Endothelial cell of umbilical vein (primary cell): Measurements from ENCODE around the gene TGFB1. TPM values are rescaled to one million over a fixed set of nuclear protein-coding genes. Genes with fewer than 3 reads are reported as not detected.

Experiments used
- BruUV-seq: library from RNA; stranded (reverse); fragments of 400-500 nt; replicated peaks from 2 replicates; lab custom pipeline; 2021; lab: Mats Ljungman, UMichigan
- CTCF ChIA-PET: fragments of 300-600, 350-600 bp; sonication (Branson Sonifier 250); formaldehyde crosslinking; loops from one replicate; lab custom pipeline; 2021; ENCODE audit warnings: antibody characterized with exemption, inconsistent platforms; lab: Charles Lee
- POLR2A ChIA-PET: fragments of 300-600, 350-600 bp; sonication (Branson Sonifier 250); formaldehyde crosslinking; loops from one replicate; lab custom pipeline; 2021; ENCODE audit warnings: antibody characterized with exemption, inconsistent platforms; lab: Charles Lee
- DNase-seq: peaks from one replicate; pipeline ENCODE4 v3.0.0-alpha.2; 2011; ENCODE audit warnings: low read depth, low spot score
- FAIRE-seq: peaks from 2 replicates; lab custom pipeline; 2011; peaks lifted over from hg19 to GRCh38; lab: Jason Lieb, UNC
- H2AFZ ChIP-seq: 2 replicates; pipeline ENCODE4 v1.6.0; 2012; ENCODE audit warnings: low read depth, low read length, control low read depth, inconsistent platforms
- H3K27ac ChIP-seq: 2 replicates; pipeline ENCODE4 v1.5.1; 2011; ENCODE audit warnings: low read depth, mild to moderate bottlenecking, control low read depth, low read length, moderate library complexity; ENCODE audit not compliant: insufficient read depth
- H3K27me3 ChIP-seq, 2 experiments: 2 replicates each; pipeline versions ENCODE4 v1.6.0 to v1.6.1; 2011; ENCODE audit warnings: low read length in 2 of 2, mixed read lengths in 1 of 2; ENCODE audit not compliant: control insufficient read depth in 2 of 2, insufficient read depth in 2 of 2
- H3K36me3 ChIP-seq, 2 experiments: 2 replicates in 1 of 2; 3 replicates in 1 of 2; pipeline ENCODE4 v1.5.1; 2011; ENCODE audit warnings: low read length in 2 of 2, mild to moderate bottlenecking in 1 of 2, moderate library complexity in 1 of 2; ENCODE audit not compliant: control insufficient read depth in 2 of 2, insufficient read depth in 2 of 2; ENCODE audit errors: extremely low read depth in 1 of 2
- H3K4me1 ChIP-seq: 3 replicates; pipeline ENCODE4 v1.5.1; 2011; ENCODE audit warnings: mild to moderate bottlenecking, low read length; ENCODE audit not compliant: control insufficient read depth, insufficient read depth; ENCODE audit errors: extremely low read depth
- H3K4me2 ChIP-seq: 2 replicates; pipeline ENCODE4 v1.6.1; 2011; ENCODE audit warnings: low read length, control low read depth, mixed read lengths; ENCODE audit not compliant: insufficient read depth
- H3K4me3 ChIP-seq, 3 experiments: fragments of 200-600 bp in 1 of 3; sonication (generic), shearing (Covaris generic) in 1 of 3; replicated peaks in 1 of 3; 2 replicates each; pipeline ENCODE4 v1.5.1; 2011 to 2016; ENCODE audit warnings: control low read depth in 3 of 3, low read length in 3 of 3, mild to moderate bottlenecking in 2 of 3, inconsistent platforms in 1 of 3, low read depth in 1 of 3, moderate library complexity in 1 of 3; ENCODE audit not compliant: insufficient read depth in 1 of 3
- H3K79me2 ChIP-seq: 2 replicates; pipeline ENCODE4 v1.6.0; 2012; ENCODE audit warnings: low read length, inconsistent platforms; ENCODE audit not compliant: control insufficient read depth, insufficient read depth
- H3K9ac ChIP-seq: replicated peaks from 2 replicates; pipeline ENCODE3; 2011; ENCODE audit warnings: low read length, control low read depth; ENCODE audit not compliant: insufficient read depth; ENCODE audit errors: extremely low read depth
- H3K9me1 ChIP-seq: replicated peaks from 3 replicates; pipeline ENCODE4 v1.6.0; 2011; ENCODE audit warnings: mild to moderate bottlenecking, low read length; ENCODE audit not compliant: control insufficient read depth, insufficient read depth; ENCODE audit errors: extremely low read depth
- H3K9me3 ChIP-seq: replicated peaks from 2 replicates; pipeline ENCODE4 v1.5.1; 2012; ENCODE audit warnings: low read length, inconsistent platforms; ENCODE audit not compliant: control insufficient read depth, insufficient read depth
- H4K20me1 ChIP-seq: replicated peaks from 2 replicates; pipeline ENCODE3; 2011; ENCODE audit warnings: mild to moderate bottlenecking, low read length; ENCODE audit not compliant: control insufficient read depth, insufficient read depth; ENCODE audit errors: extremely low read depth
- CTCF ChIP-seq, 2 donors: IDR thresholded peaks; 1 replicate in 1 of 2; 2 replicates in 1 of 2; pipeline ENCODE4 v1.5.1; 2011; ENCODE audit warnings: low read length in 2 of 2, mild to moderate bottlenecking in 2 of 2, moderate library complexity in 2 of 2, control low read depth in 1 of 2, inconsistent platforms in 1 of 2, low read depth in 1 of 2; ENCODE audit not compliant: insufficient read depth in 1 of 2; ENCODE audit errors: extremely low read depth in 1 of 2
- EZH2 ChIP-seq: IDR thresholded peaks from 2 replicates; pipeline ENCODE4 v1.6.1; 2012; ENCODE audit warnings: borderline replicate concordance, low read depth, mild to moderate bottlenecking, moderate library complexity, low read length, inconsistent platforms; ENCODE audit not compliant: severe bottlenecking
- FOS ChIP-seq: IDR thresholded peaks from 2 replicates; pipeline ENCODE4 v1.6.1; 2011; ENCODE audit warnings: mild to moderate bottlenecking, low read length, moderate library complexity, borderline replicate concordance; ENCODE audit not compliant: insufficient read depth
- GATA2 ChIP-seq: IDR thresholded peaks from 2 replicates; pipeline ENCODE4 v1.7.0; 2011; ENCODE audit warnings: low read depth, mild to moderate bottlenecking, moderate library complexity, mixed read lengths, low read length; ENCODE audit not compliant: insufficient read length, insufficient read depth
- JUN ChIP-seq: IDR thresholded peaks from 2 replicates; pipeline ENCODE4 v1.6.1; 2011; ENCODE audit warnings: borderline replicate concordance, low read depth; ENCODE audit not compliant: insufficient read length, insufficient read depth
- MAX ChIP-seq: IDR thresholded peaks from 2 replicates; pipeline ENCODE4 v1.6.1; 2011; ENCODE audit not compliant: insufficient read depth, insufficient read length
- MYC ChIP-seq: IDR thresholded peaks from one replicate; pipeline ENCODE4 v1.6.1; 2011; ENCODE audit warnings: mild to moderate bottlenecking, low read depth, low read length
- POLR2A ChIP-seq: IDR thresholded peaks from 2 replicates; pipeline ENCODE4 v1.6.1; 2012; ENCODE audit warnings: low read depth, mild to moderate bottlenecking, control low read depth, low read length
- POLR2AphosphoS5 ChIP-seq: IDR thresholded peaks from 2 replicates; pipeline ENCODE4 v1.6.1; 2012; ENCODE audit warnings: low read depth, mild to moderate bottlenecking, control low read depth, low read length, moderate library complexity; ENCODE audit not compliant: insufficient read depth
- dilution Hi-C: fragments of 300-500 bp; cut with MboI; formaldehyde crosslinking; loops from one replicate; pipeline ENCODE4 v1.15.0; 2019; ENCODE audit warnings: low sequenced_read_pairs; ENCODE audit not compliant: extremely low pct_ligation_motif_present
- intact Hi-C: fragments of 100-400 bp; cut with micrococcal nuclease; formaldehyde crosslinking; loops from one replicate; pipeline ENCODE4 v1.10.0; 2022
- polyA plus RNA-seq, 4 experiments: library from polyadenylated mRNA; depleted of rRNA in 3 of 4; stranded (reverse) in 3 of 4; unstranded in 1 of 4; fragments of >200 nt; gene quantifications; 2 replicates each; pipeline versions ENCODE4 v1.2.1 to v1.2.3, GENCODE V29; 2011 to 2012; ENCODE audit warnings: missing spikeins in 1 of 4
- total RNA-seq: library from RNA; stranded (reverse); gene quantifications from 2 replicates; pipeline ENCODE4 v1.2.3, GENCODE V29; 2021

Gene TGFB1
- total and polyA plus RNA-seq, 2 donors (not counting 3 experiments of a cell fraction or from before 2014, with no cell fraction given), result 64.4 to 250 TPM

GRCh38 chr19:41398050-41398418, 44.3 kb upstream of the TGFB1 start:
- FAIRE-seq (no peak), DNase-seq (no peak)
- no peaks in the 10 kb centered on the region for H3K27me3 ChIP-seq
- peak overlapping the region; percentile 93 for H3K27ac ChIP-seq
- peak overlapping the region; percentile 94 for H3K9ac ChIP-seq
- no peaks in the 10 kb centered on the region for H3K36me3 ChIP-seq
- dilution Hi-C loops (no loop called here), intact Hi-C loops (no loop called here)
- H3K79me2 ChIP-seq, result peaks cover 6% of the 10 kb centered on the region
- H3K9me1 ChIP-seq, result no peaks in the 10 kb centered on the region
- TF ChIP-seq POLR2AphosphoS5, result no peak
- no peak for TF ChIP-seq FOS
- no peak for TF ChIP-seq POLR2A
- TF ChIP-seq MYC, result no peak
- TF ChIP-seq GATA2, result no peak
- TF ChIP-seq CTCF (IDR thresholded peaks at IDR 0.05; ENCODE audit: extremely low read depth in 1 of 2, insufficient read depth in 1 of 2, low read depth in 1 of 2, low read length in 2 of 2), result no peak
- TF ChIP-seq JUN, result no peak
- no peak for TF ChIP-seq MAX
- TF ChIP-seq EZH2, result no peak
- H3K4me1 ChIP-seq, result peaks cover 34% of the 10 kb centered on the region
- H3K4me3 ChIP-seq, result peak overlapping the region; percentile 79 to 95 (median 81)
- ChIA-PET CTCF (no interaction called here), POLR2A (interaction anchor here (0.6 kb wide), 1 partner anchor 33 kb away, joined by 3 read pairs; no protein-coding TSS in a partner anchor)
- peak overlapping the region; percentile 72 for H3K4me2 ChIP-seq
- TSS peak; percentile 58 for BruUV-seq
- no peaks in the 10 kb centered on the region for H4K20me1 ChIP-seq
- peak overlapping the region; percentile 49 for H2AFZ ChIP-seq
- no peaks in the 10 kb centered on the region for H3K9me3 ChIP-seq
